GM18858 (cell line): ENCODE data around the gene MT4.

ENCODE experiments used
- ATAC-seq: cut with Tn5 transposase; IDR thresholded peaks from one replicate; pipeline ENCODE4 v1.9.1; 2021; ENCODE audit not compliant: unreplicated experiment

The MT4 gene

DNA sequence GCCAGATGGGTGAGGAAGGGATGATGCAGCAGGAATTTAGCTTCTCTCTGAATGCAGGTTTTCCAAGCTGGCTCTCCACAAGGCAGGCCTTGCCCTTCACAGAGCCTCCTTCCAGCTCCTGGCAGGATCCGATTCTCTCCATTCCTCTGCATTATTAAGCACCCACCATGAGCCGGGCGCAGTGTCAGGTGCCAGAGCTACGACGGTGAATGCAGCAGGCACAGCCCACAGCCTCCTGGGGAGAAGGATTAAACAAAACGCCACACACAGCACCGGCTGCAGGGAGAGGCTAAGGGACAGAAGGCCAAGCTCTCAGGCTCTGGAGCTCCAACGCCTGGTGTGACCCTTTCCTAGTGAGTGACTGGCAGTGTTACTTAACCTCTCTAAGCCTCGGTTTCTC is 36.5 kb downstream of the MT4 start:
- no peak for ATAC-seq

DNA sequence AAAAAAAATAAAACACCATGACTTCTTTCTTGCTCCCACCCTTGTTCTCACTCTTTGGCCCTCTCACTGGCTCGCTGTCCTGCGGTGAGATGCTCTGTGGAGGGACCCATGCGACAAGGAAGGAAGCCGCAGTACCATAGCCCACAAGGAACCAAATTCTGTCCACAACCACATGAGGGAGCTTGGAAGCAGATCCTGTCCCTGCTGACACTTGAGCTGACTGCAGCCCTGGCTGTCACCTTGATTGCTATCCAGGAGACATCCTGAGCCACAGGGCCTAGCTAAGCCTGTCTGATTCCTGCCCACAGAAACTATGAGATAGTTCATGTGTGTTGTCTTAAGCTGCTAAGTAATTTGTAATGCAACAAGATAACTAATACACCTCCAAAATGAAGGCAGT is 38.7 kb downstream of the MT4 start:
- no peak for ATAC-seq

DNA sequence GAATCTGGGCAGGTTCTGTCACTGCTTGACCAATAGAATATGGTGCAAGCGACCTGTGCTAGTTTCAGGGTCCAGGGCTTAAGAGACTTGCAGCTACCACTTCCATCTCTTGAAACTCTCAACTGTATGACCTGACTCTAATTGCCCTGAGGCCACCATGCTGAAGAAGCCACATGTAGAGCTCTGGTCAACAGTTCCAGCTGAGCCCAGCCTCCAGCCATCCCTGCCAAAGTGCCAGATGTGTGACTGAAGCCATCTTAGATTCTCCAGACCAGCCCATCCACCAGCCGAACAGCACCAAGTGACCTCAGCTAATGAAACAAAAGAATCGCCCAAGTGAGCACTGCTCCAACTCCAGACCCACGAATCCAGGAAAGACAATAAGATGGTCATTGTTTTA is 40.1 kb downstream of the MT4 start:
- no peak for ATAC-seq

DNA sequence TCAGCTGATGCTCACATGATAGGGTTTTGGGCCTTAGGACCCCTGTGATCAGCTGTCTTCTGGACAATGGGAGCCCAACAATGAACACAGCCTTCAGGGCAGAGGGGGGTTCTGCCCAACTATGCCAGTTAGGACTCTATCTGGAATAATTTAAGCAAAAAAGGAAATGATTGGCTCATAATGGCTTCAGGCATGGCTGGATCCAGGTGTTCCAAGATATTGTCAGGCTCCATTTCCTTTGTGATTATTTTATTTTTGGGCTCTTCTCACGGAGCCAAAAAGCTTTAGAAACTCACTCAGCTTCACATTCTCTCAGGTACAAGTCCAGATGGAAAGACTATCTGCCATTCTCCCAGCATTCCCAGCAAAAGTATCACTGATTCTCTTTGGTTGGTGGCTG is 40.6 kb downstream of the MT4 start:
- ATAC-seq = no peak

DNA sequence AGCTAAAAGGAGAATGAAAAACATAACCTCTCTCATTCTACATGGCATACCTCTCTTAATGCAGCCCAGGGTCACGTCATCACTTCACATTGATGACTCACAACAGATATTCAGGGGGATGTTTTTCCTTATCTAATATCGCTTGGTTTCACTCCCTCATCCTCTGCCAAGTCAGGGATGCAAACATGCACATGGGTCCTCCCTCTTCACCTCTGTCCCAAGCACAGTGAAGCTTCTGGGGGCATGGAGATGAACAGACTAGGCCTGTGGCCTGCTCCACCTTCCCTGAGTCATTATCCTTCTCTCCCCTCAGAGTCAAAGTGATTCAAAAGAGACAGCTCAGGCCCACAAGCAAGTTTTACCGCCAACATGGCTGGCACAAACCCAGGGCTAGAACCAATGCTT is 41.2 kb downstream of the MT4 start:
- ATAC-seq = no peak

DNA sequence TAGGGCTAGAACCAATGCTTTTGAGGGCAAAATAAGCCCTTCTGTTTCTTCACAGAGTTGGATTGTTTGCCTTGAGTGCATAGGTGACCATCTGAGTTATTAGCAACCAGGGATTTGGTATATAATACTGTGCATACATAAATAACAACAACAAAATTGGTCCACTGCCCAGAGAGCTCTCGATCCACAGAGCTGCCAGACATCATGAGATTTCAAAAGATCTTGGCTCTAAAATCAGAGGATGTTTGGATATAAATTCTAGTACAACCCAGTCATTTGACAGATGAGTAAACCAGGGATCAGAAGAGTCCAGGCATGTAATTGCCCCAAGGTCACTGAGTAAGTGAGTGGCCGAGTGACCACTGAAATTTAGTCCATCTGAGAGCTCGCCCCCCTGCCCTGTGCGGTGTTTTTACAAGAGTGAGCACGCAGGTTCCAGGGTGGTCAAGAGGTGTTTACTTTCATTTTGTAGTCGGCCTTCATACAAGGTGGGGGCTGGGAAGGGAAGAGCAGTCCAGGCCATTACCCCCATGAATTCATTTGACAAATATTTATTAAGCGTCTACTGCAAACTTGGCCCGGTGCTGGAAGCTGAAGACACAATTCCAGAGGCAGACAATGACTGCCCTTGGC is 41.7 kb downstream of the MT4 start:
- no peak for ATAC-seq

DNA sequence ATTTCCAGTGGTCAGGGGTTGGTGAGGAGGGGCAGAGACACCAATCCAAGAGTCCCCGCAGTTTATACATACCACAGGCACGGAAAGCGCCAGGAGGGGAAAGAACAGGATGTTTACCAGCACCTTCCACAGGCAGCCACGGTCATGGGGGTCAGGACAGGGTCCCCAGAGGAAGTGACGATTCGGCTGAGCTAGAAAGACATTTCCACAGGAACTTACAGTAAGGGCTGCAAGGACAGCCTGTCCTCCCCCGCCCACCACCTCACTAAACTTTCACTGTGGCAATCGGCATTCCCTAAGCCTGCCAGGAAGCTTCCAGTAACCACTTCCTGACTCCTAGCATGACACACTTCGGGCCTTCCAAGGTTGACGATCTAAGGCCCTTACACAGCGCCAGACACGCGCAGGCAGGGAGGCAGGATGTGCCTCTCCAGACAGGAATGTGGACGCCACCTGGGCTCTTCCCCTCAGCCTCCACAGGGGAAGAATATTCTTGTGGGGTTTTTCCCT is 42.3 kb downstream of the MT4 start:
- no peak for ATAC-seq

DNA sequence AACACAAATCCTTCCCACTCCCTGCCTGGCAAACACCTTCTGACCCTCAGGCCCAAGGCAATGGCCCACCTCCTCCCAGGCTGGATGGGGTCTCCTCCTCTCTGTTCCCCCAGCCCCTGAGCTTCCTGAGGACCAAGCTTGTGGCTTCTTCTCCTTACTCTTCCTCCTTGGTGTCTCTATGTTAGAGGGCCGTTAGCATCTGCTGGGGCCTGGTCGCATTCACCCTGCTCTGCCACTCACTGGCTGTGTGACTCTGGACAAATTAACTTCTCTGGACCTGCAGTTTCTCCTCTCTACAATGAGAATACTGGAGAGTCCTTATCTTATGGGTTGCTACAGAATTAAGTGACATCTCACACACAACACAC is 42.8 kb downstream of the MT4 start:
- no peak for ATAC-seq

DNA sequence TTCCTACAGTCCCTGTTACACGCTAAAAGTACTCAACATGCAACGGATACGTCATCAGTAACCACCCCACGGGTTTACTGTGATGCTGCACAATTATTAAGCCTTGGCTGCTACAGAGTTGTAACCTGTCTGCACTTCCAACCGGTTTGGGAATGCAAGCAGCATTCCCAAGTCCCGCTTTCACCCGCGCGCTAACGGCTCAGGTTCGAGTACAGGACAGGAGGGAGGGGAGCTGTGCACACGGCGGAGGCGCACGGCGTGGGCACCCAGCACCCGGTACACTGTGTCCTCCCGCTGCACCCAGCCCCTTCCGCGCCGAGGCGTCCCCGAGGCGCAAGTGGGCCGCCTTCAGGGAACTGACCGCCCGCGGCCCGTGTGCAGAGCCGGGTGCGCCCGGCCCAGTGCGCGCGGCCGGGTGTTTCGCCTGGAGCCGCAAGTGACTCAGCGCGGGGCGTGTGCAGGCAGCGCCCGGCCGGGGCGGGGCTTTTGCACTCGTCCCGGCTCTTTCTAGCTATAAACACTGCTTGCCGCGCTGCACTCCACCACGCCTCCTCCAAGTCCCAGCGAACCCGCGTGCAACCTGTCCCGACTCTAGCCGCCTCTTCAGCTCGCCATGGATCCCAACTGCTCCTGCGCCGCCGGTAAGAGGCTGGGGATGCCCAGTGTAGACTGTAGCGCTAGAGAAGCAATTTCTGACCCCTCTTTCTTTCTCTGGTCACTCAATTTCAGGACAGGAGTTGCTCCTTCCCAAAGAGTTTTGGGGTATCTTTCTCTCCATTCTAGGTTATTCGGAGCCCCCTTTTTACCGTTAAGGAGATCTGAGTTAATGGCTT is 43.4 kb downstream of the MT4 start, which contains the start of gene MT2A:
Gene MT2A, plus strand, starts transcription at position 542 of the 833 bp plus-strand sequence. Its CDS starts 72 bp downstream, at position 614.
- peak; percentile 75 for ATAC-seq

DNA sequence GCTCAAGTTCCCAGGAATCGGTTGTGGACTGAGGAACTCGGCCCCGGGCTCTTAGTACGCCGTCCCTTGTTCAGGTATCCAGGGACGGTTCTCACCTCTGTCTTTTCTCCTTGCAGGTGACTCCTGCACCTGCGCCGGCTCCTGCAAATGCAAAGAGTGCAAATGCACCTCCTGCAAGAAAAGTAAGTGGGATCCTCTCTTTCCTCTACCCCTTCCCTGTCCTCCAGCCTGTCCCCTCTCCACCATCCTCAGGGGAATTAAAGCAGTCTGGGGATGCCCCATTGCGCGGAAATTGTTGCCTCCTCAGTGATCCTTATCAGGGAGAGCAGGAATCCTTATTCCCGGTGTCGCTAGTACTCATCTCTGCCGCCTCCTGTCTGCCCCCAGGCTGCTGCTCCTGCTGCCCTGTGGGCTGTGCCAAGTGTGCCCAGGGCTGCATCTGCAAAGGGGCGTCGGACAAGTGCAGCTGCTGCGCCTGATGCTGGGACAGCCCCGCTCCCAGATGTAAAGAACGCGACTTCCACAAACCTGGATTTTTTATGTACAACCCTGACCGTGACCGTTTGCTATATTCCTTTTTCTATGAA is 44.1 kb downstream of the MT4 start:
- ATAC-seq = no peak

DNA sequence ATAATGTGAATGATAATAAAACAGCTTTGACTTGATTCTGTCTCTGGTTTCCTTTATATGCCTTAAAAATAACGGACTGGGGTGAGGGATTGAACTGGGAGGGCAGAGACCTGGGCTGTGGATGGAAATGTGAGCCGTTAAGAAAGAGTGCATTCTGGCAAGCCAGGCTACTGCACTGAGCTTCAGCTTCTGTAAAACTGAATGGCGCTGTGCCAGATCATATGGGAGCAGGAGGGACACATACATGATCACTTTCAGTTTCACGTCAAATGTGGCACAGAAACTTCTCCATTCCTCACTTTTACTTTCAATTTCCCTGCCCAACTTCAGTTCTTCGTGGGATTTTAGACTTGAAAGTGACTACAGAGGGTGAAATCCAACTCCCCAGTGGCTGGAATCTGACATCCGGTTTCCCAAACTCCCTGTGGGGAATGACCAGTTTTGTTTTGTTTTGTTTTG is 44.6 kb downstream of the MT4 start:
- peak; percentile 39 for ATAC-seq

DNA sequence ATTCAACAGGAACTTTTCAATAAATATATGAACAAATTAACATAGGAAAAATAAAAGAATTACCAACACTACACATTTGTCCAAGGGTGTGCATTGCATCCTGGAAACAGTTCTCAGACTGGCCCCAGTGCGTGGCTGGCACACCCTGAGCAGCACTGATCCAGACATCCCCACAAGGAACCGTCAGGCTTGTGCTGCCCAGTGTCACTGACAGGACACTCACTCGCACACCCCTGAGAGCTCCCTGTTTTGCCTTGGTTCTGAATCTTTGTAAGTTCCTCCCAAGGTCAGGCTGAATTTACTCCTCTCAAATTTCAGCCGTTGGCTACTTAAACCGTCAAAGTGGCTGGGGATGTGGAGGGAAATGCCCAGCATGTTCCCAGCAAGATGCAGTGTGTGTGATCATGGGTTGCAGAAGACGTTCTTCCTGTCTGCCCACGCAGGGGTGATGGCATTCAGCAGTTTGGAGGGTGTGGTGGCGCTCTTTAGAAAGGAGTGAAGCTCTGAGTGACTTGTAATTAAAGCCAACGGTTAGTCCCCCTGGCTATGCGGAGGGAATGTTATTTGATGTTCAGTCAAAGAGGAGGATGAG is 45.2 kb downstream of the MT4 start:
- ATAC-seq = no peak

DNA sequence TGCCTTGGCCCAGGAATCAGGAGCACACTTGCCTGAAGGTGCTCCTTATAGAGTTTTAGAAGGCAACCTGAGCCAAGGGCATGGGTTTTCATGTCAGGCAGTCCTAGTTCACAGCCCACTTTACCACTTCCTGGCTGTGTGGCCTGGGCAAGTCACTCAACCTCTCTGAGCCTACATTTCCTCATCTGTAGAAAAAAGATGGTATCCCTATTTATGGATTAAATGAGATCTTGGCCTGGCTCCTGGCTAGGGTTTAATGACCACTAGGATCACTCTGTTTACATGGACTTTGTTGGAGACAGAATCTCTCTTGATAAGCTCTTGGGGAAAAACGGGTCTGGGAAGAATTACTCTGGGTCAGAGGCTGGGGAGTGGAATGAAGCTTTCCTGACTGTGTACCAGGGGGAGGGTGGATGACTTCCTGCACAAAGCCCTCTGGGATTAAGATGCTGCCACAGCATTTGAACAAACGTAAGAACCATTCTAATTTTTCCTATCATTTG is 45.8 kb downstream of the MT4 start:
- no peak for ATAC-seq

DNA sequence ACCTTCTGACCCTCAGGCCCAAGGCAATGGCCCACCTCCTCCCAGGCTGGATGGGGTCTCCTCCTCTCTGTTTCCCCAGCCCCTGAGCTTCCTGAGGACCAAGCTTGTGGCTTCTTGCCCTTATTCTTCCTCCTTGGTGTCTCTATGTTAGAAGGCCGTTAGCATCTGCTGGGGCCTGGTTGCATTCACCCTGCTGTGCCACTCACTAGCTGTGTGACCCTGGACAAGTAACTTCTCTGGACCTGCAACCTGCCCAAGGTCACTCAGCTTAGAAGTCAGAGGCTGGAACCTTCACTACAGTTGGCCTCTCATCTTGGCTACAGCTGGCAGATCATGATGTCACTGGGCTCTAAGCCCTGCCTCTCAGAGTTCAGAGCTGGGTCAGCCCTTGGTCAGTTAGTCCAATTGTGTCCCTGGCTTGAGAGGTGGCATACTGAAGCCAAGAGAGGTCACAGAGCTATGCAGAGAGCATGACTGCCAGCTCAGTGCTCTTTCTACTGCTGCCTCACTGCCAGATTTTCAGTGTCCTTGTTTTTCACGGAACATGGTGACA is 46.5 kb downstream of the MT4 start:
- no peak for ATAC-seq

DNA sequence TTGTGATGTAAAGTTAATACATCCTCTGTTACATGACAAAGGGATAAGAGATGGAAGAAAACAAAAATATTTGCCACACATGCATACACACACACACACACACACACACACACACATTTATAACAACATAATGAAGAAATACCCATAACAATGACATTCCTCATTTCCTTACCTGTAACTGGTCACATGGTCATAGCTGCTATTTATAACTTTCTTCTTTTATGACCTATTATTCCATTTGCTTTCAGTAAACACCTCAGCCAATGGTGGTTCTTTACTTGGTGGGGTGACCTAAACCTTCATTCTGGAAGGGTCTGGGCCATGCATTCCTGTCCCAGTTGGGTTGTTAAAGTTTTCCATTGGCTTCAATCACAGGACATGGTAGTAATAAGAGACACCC is 48.8 kb downstream of the MT4 start:
- no peak for ATAC-seq

DNA sequence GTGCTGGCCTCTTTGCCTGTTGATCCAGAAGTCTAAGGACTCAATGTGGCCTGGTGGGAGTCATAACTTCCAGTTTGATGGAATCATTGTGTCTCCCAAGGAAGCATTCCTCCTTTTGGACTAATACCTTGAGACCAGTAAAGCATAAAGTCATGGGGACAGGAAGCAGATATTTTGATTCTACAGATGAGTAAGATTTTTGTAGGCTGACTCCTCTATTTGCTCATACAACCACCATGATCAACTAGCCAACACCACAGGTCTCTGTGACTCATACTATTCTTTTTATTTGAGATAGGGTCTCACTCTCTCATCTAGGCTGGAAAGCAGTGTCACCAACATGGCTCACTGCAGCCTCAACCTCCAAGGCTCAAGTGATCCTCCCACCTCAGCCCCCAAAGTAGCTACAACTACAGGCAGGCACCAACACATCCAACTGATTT is 49.7 kb downstream of the MT4 start:
- ATAC-seq = no peak

DNA sequence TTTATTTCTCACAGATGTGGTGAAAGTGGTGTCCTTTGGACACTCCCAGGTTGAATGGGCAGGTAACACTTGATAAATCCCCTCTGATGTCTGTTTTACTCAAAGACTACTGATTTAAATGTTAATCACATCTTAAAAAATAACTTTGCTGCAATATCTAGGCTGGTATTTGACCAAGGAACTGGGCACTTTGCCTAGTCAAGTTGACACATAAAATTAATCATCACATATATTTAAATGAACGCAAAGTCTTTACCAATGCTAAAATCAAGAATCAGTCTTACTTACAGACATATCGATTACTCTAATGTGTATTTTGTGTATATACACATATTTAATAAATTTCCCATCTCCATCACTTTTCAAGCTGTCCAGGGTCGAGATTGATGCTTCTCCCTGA is 50.5 kb downstream of the MT4 start:
- no peak for ATAC-seq

DNA sequence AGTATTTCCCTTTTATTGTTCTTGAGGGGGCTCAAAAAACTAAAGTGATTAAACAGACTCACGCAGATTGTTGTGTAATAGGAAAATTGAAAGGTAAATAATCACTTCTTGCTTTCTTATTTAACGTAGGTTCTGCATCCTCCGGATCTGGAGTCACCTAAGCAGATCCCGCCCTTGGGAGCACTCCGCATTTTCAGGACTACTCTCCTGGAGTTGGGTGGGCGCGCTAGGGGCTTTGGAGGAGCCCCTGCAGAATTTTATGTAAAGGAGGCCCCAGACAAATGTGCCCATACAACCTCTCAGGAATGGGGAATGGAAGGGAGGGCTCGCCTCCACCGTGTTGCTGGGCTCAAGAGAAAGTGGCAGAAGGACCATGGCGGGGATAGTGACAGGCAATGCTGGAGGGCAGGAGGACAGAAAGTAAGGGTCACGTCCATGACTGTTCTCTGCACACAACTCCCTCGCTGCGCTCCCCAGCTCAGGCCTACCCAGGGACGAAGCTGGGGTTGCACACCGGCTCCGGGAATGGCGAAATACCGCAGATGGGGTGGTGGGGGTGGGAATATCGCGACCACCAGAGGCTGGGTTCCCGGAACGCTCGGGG is 51.8 kb downstream of the MT4 start:
- ATAC-seq = no peak

DNA sequence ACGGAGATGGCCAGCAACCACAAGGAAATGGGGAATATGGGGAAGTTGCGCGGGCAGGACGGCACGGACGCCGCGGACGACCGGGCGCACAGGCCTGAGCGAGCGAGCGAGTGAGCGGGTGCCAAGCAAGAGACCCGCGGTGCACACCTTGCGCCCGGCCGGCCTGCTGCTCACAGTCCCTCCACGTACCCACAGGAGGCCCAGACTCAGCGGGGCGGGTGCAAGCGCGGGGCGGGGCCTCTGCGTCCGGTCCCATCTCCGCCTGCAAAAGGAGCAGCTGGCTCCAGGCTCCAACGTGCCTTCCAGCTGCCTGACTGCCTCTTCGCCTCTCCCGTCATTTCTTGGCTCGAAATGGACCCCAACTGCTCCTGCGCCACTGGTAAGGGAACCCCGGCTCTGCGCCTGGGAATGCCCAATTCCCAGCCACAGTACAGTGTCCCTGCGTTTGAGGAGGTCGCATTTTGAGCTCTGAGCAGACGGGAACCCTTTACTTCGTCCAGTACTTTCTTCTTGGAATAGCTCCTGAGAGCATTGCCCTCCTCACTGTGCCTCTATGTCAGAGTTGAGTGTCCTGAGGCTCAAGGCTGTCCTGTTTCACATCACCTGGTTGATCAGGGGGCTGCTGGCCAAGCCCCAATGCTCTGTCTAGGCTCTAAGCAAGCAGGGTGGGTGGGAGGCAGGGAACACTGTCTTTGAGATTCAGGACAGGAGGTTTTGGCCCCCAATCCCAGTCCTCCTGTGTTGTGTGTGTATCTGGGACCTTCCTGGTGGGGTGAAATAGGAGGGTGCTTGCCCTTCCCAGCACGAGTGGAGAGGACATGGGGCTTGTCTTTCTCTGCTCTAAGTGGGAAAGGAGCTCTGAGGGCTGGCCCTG is 52.6 kb downstream of the MT4 start:
- no peak for ATAC-seq

DNA sequence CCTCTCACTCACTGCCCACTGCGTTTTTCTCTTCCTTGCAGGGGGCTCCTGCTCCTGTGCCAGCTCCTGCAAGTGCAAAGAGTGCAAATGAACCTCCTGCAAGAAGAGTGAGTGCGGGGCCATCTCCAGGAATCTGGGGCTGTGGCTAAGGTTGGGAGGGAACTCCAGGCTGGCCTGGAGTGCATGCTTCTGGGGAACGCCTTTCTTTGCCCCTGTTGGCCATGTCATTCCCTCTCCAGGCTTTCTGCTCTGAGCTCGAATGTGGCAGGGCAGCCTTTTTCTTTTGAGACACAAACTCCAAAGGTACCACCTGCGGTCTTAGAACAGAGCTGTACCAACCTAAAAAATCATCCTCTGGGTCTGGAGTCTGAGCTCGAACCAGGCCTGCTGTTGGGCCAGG is 53.3 kb downstream of the MT4 start:
- no peak for ATAC-seq
